GM19372 (cell line): ENCODE results near the gene LMNB1.
"Not testable (repeated sequence)": the region's sequence is repeated elsewhere in the genome, so short reads cannot be mapped to it uniquely, and the experiment has no call there.

ENCODE experiments used
- ATAC-seq: cut with Tn5 transposase; IDR thresholded peaks from one replicate; pipeline ENCODE4 v1.9.1; 2021; ENCODE audit warnings: mild to moderate bottlenecking, low read depth, moderate library complexity; ENCODE audit not compliant: unreplicated experiment

The LMNB1 gene

DNA sequence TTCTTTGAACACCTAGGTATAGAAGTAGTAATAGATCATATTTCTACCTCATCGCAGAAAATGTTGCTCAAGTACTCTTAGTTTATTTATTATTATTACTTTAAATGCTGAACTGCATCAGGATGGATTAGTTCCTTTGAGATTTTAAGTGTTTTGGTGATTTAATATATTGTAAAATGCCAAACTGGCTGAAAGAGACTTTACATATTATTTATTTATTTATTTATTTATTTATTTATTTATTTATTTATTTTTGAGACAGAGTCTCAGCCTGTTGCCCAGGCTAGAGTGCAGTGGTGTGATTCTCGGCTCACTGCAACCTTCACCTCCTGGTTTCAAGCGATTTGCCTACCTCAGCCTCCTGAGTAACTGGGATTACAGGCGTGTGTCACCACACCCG is 42.3 kb downstream of the LMNB1 start:
- ATAC-seq, result no peak

DNA sequence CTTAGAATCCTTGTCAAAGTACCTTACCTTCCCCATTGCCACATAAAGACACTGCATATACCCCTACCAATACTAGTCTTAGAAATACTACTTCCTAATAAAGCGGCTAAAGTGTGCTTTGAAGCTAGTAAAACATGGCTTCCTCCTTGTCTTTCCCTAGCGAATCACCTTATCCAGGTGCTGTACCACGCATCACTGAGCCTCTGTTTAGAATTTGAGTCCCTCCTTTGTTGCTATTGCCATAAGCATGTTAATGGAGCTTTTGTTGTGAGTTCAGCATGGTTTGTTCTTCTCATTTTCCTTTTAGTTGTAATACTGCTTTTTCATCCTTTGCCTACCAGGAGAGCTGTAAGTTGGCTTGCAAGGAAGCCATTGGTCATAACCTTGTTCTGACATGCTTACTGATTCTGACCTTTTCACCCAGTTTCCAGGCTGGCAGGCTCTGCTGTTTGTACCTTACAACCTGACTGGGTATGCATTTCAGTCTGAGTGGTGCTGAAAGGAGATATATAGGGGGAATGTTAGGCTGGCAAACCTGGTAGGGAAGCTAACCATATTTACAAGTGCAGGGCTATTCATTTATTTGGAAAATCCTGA is 49.8 kb downstream of the LMNB1 start:
- no peak for ATAC-seq

DNA sequence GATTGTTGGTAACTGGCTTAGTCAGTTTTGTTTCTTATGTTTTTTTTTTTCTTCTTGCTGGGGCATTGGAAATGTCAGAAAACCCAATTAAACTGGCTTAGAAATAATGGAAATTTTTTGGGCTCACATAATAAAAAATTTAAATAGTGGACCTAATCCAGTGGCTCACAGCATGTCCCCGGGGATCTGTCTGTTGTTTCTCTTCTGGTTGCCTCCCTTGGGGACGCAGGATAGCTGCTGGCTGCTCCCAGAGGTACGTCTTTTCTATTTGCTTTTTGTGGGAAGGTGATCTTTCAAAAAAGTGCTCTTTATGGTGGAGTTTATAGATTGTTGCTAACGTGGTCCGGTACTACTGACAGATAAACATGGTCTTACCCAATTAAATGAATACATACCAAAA is 52.2 kb downstream of the LMNB1 start:
- no peak for ATAC-seq

DNA sequence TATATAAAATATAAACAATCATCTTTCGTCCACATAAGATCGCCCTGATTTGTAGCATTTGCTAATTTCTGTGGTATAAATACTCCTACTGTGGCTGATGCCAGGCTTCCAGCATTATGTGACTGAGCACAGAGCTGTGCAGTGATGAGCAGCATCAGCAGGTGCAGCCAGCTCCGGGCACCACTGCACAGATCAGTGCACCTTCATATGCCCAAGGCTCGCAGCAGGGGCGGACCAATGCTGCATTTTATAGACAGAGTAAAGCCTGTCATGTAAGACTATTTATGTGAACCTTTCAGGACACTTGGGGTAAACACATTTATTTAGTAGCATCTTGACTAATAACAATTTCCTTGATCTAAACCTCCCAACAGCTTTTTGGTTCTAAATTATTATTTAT is 53.1 kb downstream of the LMNB1 start:
- no peak for ATAC-seq

DNA sequence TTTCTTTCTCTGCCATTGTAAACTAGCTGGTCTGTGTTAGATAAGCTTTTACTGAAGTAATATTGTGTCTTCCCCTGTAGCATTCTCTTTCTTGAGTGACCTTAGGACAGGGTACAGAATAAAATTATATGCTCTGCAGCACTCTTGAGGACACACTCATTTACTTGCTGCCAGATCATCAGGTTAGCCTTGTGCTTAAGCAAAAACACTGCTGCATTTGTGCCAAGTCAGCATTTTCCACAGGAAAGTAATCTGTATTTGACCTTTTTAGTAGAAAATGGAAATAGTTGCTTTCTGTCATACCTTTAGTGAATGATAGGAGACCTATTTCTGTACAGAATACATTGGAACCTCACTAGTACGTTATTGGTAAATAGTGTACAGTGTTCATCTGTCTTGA is 54.2 kb downstream of the LMNB1 start:
- no peak for ATAC-seq

DNA sequence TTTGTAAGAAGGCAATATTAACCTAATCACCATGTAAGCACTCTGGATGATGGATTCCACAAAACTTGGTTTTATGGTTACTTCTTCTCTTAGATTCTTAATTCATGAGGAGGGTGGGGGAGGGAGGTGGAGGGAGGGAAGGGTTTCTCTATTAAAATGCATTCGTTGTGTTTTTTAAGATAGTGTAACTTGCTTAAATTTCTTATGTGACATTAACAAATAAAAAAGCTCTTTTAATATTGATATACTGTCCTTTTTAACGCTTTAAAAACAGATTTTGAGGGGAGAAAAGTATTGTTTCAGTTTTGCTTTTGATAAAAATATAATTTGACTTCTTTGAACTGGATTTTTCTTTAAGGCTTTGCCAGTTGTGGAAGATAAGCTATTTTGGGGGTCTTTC is 59.8 kb downstream of the LMNB1 start:
- no peak for ATAC-seq

DNA sequence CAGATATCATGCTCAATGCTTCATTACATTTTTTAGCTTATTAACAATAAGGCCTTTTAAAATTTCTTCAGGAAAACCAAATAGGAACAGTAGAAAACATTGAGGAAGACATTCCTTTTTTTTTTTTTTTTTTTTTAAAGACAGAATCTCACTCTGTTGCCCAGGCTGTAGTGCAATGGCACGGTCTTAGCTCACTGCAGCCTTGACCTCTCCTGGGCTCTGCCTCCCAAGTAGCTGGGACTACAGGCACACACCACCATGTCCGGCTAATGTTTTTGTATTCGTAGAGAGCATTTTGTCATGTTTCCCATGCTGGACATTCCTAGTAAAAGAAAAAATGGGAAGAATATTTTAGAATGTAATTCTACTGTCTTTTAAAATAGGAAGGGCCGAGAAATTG is 60.3 kb downstream of the LMNB1 start:
- no peak for ATAC-seq

DNA sequence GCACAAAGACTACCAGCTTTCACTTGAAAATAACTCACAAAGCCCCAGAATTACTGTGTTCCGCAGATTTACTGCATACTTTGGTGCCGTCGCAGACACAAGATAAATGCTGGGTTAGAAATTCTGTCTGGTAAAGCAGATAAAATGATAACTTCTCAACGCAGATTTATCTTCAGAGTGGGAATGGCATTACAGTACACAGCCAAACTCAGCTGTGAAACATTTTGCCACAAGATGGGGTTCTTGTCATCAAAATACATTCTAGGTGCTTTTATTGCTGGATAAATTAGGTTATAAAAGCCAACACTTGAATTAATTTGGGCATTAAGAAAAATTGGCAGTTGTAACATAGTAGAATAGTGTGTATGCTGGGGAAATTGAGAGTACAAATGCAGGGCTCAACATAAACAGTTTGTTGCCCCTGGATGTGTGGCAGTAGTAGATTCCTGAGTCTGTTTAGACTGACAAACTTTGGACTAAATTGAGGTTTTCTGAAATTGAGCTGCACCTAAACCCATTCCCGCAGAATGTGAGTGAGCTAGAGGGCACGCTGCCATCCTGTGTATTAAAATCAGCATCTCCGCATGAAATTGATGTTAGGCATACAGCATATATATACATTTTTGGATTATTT is 61.1 kb downstream of the LMNB1 start:
- ATAC-seq, result no peak

DNA sequence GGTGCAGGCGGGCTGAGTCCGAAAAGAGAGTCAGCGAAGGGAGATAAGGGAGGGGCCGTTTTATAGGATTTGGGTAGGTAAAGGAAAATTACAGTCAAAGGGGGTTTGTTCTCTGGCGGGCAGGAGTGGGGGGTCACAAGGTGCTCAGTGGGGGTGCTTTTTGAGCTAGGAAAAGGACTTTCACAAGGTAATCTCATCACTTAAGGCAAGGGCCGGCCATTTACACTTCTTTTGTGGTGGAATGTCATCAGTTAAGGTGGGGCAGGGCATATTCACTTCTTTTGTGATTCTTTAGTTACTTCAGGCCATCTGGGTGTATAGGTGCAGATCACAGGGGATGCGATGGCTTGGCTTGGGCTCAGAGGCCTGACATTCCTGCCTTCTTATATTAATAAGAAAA is 62.5 kb downstream of the LMNB1 start:
- ATAC-seq, result not testable (repeated sequence)

DNA sequence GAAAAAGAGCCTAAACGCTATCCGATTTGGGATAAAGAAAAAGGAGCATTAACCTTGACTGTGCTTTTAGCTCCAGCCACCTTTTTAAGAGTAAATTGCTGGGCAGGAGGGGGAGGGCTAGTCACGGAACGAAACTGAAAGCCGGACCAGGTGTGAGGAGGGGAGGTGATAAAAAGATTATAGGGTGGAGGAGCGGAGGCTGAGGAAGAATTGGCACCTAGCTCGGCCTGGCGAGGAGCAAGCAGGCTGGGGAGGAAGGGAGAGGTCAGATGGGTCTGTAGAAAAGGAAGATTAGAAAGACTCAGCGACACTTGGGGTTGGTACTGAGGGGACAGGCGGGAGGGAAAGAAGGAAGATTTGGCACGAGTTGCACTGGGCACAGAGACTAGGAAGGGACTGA is 66.4 kb downstream of the LMNB1 start:
- not testable (repeated sequence) for ATAC-seq

DNA sequence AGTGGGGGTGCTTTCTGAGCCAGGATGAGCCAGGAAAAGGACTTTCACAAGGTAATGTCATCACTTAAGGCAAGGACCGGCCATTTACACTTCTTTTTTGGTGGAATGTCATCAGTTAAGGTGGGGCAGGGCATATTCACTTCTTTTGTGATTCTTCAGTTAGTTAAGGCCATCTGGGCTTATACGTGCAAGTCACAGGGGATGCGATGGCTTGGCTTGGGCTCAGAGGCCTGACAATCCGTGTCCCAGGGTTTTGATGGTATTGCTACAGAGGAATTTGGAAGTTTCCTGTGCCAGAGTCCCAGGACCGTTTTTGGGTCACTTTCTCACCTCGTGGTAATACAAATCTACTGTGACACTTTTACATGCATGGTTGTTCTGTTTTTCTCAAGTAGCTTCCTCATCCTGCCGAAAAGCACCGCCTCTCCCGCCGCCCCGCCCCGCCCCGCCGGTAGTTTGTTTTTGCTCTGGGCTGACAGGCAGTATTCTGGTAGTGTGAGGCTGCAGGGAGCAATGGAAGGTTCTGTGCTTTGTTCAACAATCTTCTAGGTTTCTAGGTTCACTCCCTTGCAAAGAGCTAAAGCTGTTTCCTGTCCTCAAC is 68.6 kb downstream of the LMNB1 start:
- ATAC-seq, result peak; percentile 95

DNA sequence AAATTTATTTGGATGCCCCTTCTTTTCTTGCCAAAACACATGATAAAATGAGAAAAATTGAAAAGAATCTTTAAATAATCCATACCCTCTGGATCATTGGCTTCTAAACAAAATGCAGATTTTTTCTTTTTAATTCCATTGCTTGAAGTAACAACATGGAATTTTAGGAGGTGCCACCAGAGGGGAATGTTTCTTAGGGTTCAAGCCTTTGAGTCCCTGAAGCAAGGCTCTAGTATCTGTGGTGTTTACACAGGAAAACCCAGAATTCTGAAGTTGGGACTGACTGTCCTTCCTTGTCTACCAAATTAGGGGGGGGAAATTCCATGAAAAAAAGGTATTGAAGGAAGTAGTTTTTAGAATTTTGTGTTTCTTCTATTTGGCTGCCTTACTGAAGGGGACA is 69.4 kb downstream of the LMNB1 start:
- ATAC-seq, result no peak

DNA sequence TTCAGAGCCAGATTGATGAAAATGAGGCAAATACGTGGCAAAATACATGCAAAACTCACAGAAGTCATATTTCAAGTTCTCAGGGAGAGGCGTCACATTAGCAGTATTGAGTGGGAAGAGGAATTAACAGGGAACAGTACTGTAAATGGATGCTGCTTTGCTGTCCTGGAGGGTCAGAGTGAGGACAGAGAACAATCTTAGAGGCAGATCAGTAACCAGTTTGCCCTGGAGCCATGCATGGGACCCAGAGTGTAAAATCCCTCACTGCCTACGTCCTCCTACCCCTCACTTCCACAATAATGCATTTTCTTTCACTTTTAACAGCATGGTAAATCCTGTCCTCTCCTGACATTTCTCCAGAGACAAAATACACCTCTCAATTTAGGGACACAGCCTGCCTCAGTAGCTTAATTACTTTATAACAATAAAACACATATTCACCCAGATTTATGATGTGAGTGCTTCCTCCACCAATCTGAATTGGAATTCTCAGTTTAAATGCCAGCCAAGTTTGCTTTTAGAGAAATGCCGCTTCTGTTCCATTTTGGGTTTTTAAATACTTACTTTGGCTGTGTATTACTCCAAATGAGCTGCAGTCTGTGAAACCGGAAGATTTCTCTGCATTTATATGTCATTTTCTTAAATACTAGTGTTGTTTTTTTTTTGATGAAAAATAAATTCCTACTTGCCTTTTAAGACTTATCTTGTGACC is 70.0 kb downstream of the LMNB1 start:
- no peak for ATAC-seq

DNA sequence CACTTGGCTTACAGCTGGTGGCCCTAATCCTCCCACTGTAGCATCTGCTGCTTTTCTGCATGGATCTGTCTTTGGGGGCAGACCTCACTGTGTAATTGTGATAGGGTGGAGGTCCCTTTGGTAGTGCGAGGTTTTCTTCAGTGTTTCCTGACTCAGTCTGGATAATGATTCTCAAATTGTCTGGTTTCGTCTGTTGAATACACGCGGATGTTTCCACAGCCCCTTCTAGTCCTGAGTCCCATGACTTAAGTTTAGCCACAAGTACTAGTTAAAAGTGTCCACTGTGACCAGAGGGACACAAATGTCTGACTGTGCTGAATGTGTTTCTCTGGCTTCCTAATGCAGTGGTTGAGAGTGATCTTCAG is 70.5 kb downstream of the LMNB1 start:
- no peak for ATAC-seq

DNA sequence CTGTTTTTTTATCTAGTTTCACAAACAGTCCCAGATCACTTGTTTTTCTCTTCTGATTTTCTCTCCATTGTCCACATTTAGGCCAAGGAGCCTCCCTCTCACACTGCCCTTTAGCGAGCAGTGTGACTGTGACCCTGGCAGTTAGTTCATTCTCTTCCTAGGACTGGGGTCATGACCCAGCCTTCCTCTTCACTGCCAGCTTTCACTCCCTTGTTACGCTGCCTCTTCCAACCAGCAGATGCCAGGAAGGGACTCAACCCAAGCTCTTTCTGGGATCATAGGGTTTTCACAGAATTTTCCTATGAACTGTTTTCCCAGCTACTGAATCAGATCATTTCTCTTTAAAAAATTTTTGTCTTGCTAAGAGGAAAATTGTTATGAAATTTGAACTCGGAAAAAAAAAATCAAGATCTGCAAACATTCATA is 70.9 kb downstream of the LMNB1 start:
- no peak for ATAC-seq

DNA sequence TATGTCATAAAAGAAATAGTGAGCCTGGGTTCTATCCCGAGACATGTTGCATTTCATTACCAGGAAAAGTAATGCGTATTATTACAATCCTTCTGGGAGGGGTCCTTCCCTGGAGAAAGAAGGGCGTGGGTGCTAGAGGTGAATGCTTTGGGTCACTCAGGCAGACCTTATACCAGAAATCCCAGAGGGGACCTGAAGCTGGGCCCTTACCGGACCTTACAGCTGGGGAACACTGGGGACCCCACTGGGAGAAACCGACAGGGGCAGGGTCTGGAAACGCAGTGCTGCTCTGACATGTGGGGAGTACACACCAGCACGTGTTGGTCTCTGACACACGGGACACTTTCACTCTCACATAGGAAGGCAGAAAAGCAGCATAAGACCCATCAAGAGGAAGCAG is 71.3 kb downstream of the LMNB1 start:
- no peak for ATAC-seq

DNA sequence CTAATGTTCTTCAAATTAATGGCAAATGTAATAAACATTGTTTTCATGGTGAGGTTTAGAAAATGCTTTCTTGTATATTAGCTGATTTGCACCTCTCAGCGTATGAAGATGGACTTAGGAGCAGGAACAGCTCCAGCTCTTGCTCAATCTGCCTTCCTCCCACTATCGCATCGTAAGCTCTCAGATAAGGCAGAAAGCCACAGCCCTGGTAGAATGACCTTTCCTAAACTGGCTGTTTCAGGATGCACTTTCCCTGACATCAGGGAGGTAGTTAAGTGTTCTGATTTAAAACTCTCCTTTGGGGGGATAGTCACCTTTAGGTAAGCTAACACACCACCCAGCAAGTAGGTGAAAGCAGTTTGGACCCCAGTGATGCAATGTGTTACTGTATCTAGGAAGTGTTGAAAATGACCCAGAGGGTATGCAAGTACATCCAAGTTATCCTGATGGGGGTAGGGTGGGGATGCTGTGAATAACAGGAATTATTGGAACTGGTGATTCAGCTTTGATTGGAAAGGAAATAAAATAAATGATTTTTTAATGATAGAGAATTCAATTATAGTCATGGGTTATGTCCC is 72.3 kb downstream of the LMNB1 start:
- no peak for ATAC-seq

DNA sequence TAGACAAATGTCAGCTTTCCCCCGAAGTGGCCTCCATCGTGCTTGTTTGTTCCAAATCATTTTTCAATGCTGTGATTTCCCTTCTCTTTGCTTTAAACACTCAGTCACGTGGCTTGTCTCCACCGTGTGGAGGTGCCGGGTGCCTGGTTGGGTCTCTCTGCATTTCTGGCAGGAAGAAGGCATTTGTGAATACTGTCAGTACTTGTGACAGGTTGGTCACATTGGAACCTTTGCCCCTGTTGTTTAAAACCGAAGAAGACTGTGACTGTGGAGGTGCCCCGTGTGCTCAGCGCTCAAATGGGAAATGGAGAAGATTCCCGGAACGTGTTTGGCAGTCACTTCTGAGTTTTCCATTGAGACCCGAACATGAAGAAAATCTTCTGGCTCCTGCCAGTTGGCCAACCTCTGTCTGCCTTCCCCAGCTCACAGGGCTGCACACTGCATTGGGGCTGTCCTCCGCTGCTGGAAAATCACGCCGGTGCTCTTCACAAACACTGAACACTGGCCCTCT is 74.6 kb downstream of the LMNB1 start:
- ATAC-seq, result no peak

DNA sequence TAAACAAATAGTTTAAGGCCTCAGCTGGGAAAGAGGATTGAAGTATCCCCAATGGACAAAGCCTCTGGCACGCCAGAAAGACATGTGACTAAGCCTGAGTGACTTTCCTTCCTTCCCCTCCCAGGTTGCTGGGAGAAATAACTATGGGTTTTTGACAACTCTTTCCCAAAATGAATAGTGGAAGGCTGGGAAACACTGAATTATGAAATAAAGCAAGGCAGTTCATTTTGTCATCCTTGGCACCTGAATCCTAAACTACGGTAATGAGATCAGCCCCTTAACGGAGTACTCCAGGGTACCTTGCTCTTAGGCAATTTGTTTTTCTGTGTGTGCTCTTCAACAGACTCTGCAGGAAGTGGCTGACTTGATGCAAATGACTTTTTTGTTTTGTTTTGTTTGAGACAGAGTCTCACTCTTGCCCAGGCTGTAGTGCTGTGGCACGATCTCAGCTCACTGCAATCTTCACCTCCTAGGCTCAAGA is 75.2 kb downstream of the LMNB1 start:
- ATAC-seq, result peak; percentile 47

DNA sequence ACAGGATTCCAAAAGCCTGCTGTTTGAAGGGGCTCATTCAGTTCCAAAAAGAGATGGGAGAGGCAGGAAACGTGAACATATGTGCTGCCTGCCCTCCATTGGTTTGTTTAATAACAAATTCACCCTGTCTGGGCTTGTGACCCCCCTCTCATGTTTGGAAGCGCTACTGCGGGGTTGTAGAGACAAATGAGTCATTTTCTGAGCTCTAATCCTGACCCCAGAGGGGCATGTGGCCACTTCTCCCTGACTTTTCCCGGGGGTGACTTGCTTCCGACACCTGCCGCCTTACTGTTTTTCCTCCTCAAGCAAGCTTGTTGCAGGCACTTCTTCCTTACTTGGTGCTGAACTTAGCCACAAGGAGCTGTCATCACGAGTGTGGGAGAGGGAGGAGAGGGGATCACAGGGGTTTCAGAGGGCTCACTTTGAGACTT is 75.9 kb downstream of the LMNB1 start:
- no peak for ATAC-seq
